Lung (tissue), 12 donors: ENCODE results near the gene PPP2R5A. TPM values are rescaled to one million over a fixed set of nuclear protein-coding genes. Genes with fewer than 3 reads are reported as not detected.

Source experiments
- ATAC-seq: fragments of 200-7000 bp; cut with Tn5 transposase; one replicate; pipeline ENCODE4 v1.9.1; 2020; ENCODE audit warnings: moderate number of reproducible peaks; ENCODE audit not compliant: insufficient read depth, low FRiP score
- DNase-seq, 3 donors: peaks; one replicate each; pipeline ENCODE4 v3.0.0-alpha.2; 2013 to 2017
- H3K27ac ChIP-seq, 2 donors: one replicate each; pipeline ENCODE4 v1.5.1; 2013; ENCODE audit warnings: mild to moderate bottlenecking in 2 of 2, moderate library complexity in 2 of 2, control low read depth in 1 of 2, inconsistent platforms in 1 of 2, low read depth in 1 of 2, low read length in 1 of 2
- H3K27me3 ChIP-seq, 3 donors: one replicate each; pipeline ENCODE4 v1.5.1; 2013; ENCODE audit warnings: low read length in 2 of 3; ENCODE audit not compliant: control insufficient read depth in 3 of 3, insufficient read depth in 3 of 3
- H3K36me3 ChIP-seq, 4 donors: one replicate each; pipeline ENCODE4 v1.5.1; 2013; ENCODE audit warnings: low read length in 4 of 4, mild to moderate bottlenecking in 1 of 4, moderate library complexity in 1 of 4; ENCODE audit not compliant: control insufficient read depth in 4 of 4, insufficient read depth in 4 of 4
- H3K4me1 ChIP-seq, 5 donors: one replicate each; pipeline ENCODE4 v1.5.1; 2013; ENCODE audit warnings: low read length in 5 of 5, mild to moderate bottlenecking in 2 of 5, moderate library complexity in 1 of 5; ENCODE audit not compliant: control insufficient read depth in 5 of 5, insufficient read depth in 5 of 5
- H3K4me3 ChIP-seq: one replicate; pipeline ENCODE4 v1.5.1; 2013; ENCODE audit warnings: mild to moderate bottlenecking, control low read depth, moderate library complexity
- H3K9ac ChIP-seq, 2 donors: one replicate each; pipeline ENCODE4 v1.5.1; 2013; ENCODE audit warnings: low read length in 2 of 2, control low read depth in 1 of 2; ENCODE audit not compliant: insufficient read depth in 1 of 2
- H3K9me3 ChIP-seq, 4 donors: one replicate each; pipeline ENCODE4 v1.5.1; 2013; ENCODE audit warnings: low read length in 3 of 4, mild to moderate bottlenecking in 1 of 4, moderate library complexity in 1 of 4; ENCODE audit not compliant: control insufficient read depth in 4 of 4, insufficient read depth in 3 of 4
- WGBS, 2 donors: extraction: QIAGEN DNeasy Blood & Tissue Kit; methylation state at CpG; one replicate each; pipeline ENCODE4 v1.1.7; 2013; 5-methylcytosine and 5-hydroxymethylcytosine counted together
- polyA plus RNA-seq, 2 donors: library from polyadenylated mRNA; stranded (reverse); fragments of 200-250 nt; gene quantifications; one replicate each; pipeline ENCODE4 v1.2.1, GENCODE V29; 2013
- total RNA-seq, 2 donors: library from RNA; depleted of rRNA in 1 of 2; stranded (reverse); fragments of >200 nt in 1 of 2; gene quantifications; one replicate each; pipeline ENCODE4 v1.2.1, GENCODE V29; 2014 to 2021
- TF ChIP-seq, protein P1 (sequence below): IDR thresholded peaks from 2 replicates; pipeline ENCODE4 v1.5.1; 2012; ENCODE audit warnings: mild to moderate bottlenecking; ENCODE audit errors: control extremely low read depth, extremely low read depth
- donor health status: control.
- donor health status: control.
- donor health status: Bipolar disorder and iron deficiency.
- donor health status: healthy.
- donor health status: DM: yes; HTN: yes; CAD: no.

Gene PPP2R5A
- total and polyA plus RNA-seq, 4 donors = 31.3 to 143 (median 54.3) TPM

DNA sequence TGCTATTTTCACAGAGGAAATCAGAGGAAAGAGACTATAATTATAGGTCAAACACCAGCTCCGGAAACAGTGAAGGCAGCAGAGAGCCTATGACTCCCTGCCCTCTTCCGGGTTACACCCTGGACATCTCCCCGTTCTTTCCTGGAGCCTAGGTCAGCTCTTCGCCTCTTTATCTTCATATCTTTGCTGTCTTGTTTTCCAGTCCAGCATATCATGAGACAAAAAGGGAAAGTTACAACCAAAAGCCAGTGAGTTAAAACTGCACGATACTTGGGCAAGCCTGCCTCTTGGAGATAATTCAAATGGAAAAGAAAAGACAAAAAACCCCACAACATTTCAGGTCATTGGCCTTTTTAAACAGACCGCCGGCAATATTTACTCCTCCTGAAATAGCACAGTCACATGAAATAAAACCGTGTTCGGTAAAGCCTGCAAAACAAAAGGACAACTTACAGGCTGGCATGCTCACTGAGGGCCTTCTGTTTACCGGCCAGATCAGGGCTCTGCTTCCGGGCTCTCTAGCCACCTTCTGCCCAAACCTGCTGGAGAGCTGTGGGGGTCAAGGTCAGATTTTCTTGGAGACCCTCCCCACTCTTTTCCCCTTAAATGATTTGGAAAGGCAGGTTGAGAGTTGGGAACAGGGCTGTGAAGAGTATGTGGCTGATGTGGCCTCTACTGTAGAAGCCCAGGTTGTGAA, 42.8 kb upstream of the PPP2R5A start:
- H3K9me3 ChIP-seq = no peaks in the 10 kb centered on the region
- no peak overlapping the region for H3K4me3 ChIP-seq
- H3K27ac ChIP-seq = peak overlapping the region; percentile 72 to 76
- TF ChIP-seq, protein P1, sequence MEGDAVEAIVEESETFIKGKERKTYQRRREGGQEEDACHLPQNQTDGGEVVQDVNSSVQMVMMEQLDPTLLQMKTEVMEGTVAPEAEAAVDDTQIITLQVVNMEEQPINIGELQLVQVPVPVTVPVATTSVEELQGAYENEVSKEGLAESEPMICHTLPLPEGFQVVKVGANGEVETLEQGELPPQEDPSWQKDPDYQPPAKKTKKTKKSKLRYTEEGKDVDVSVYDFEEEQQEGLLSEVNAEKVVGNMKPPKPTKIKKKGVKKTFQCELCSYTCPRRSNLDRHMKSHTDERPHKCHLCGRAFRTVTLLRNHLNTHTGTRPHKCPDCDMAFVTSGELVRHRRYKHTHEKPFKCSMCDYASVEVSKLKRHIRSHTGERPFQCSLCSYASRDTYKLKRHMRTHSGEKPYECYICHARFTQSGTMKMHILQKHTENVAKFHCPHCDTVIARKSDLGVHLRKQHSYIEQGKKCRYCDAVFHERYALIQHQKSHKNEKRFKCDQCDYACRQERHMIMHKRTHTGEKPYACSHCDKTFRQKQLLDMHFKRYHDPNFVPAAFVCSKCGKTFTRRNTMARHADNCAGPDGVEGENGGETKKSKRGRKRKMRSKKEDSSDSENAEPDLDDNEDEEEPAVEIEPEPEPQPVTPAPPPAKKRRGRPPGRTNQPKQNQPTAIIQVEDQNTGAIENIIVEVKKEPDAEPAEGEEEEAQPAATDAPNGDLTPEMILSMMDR = no peak
- peak in 1 of 3 donors; percentile 20 for DNase-seq
- H3K36me3 ChIP-seq = no peaks in the 10 kb centered on the region
- H3K4me1 ChIP-seq = peaks cover 0 to 17% (median 10%) of the 10 kb centered on the region in 5 donors
- no peak overlapping the region for H3K9ac ChIP-seq
- no peaks in the 10 kb centered on the region for H3K27me3 ChIP-seq
- 47 to 69% methylated on average over 11 of the region's 11 CpGs for WGBS, 2 donors
- ATAC-seq = no peak

DNA sequence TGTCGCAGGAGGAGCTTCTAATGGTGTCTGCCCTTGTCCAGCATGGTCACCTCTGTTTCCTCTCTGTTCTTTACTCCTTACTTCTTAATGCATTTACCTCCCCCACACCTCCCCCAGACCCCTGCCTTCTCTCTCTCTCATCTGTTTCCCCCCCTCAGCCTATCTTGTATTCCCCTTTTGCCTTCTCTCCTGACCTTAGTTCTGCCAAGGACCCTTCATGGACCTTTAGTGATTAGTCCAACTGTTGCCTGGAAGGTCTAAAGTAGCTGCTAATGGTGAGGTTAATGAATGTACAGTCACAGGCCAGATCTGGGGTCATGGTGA, 42.3 kb upstream of the PPP2R5A start:
- H3K4me3 ChIP-seq = no peak overlapping the region
- peaks cover 0 to 20% (median 11%) of the 10 kb centered on the region in 5 donors for H3K4me1 ChIP-seq
- WGBS, 2 donors = 94 to 100% methylated on average over 1 of the region's 1 CpG
- no peaks in the 10 kb centered on the region for H3K27me3 ChIP-seq
- H3K27ac ChIP-seq = peak overlapping the region; percentile 72 to 76
- ATAC-seq (no peak), DNase-seq (no peak)
- no peak overlapping the region for H3K9ac ChIP-seq
- TF ChIP-seq, protein P1 = no peak
- no peaks in the 10 kb centered on the region for H3K36me3 ChIP-seq
- H3K9me3 ChIP-seq = no peaks in the 10 kb centered on the region

DNA sequence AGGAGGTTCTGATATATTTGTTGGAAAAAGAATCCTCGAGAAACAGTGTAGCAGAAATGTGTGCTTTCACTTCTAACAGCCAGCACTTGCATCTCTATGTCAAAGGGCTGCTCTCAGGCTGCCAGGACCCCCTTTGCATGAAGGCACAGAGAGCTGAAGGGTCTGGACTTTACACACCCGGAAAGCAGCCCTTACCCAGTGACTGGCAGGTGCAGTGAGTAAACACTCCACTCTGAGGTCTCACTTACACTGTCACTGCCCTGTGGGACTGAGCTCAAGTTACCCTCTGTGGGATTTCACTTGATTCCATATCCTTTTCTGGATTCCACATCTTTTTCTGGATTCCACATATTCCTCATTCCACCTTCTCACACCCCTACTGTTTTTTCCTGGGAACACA, 40.8 kb upstream of the PPP2R5A start:
- no peak overlapping the region for H3K27ac ChIP-seq
- no peak for ATAC-seq

More for the DNA sequence above, 40.8 kb upstream of the PPP2R5A start:
- TF ChIP-seq, protein P1 = no peak
- no peak for DNase-seq
- no peaks in the 10 kb centered on the region for H3K36me3 ChIP-seq
- H3K9me3 ChIP-seq = no peaks in the 10 kb centered on the region
- H3K9ac ChIP-seq = no peak overlapping the region
- no peak overlapping the region for H3K4me3 ChIP-seq
- H3K27me3 ChIP-seq = no peaks in the 10 kb centered on the region
- peaks cover 0 to 15% (median 10%) of the 10 kb centered on the region in 5 donors for H3K4me1 ChIP-seq
- 69 to 85% methylated on average over 2 of the region's 2 CpGs for WGBS, 2 donors
